Measurements from ENCODE around the gene SNX13.

SNX13 gene

GRCh38 chr7:17781491-17782215 is 158.6 kb downstream of the SNX13 start:
- DNase-seq (ENCODE audit: low read depth), result no peak

- DNase-seq (ENCODE audit: low read depth), result no peak
Measured at GRCh38 chr7:17779381-17779780, 160.9 kb downstream of the SNX13 start.

- DNase-seq (ENCODE audit: low read depth), result no peak
Measured at GRCh38 chr7:17774716-17775288, 165.5 kb downstream of the SNX13 start.

GRCh38 chr7:17774248-17774647 is 166.0 kb downstream of the SNX13 start:
- DNase-seq (ENCODE audit: low read depth), result no peak

GRCh38 chr7:17773289-17773626 is 167.0 kb downstream of the SNX13 start:
- DNase-seq (ENCODE audit: low read depth), result no peak

- DNase-seq (ENCODE audit: low read depth), result no peak
Measured at GRCh38 chr7:17772581-17773288, 167.6 kb downstream of the SNX13 start.

- no peak for DNase-seq (ENCODE audit: low read depth)
Measured at GRCh38 chr7:17771901-17772408, 168.3 kb downstream of the SNX13 start.

- DNase-seq (ENCODE audit: low read depth), result no peak
Measured at GRCh38 chr7:17770710-17771375, 169.5 kb downstream of the SNX13 start.

GRCh38 chr7:17769918-17770317 is 170.4 kb downstream of the SNX13 start:
- DNase-seq (ENCODE audit: low read depth), result peak; percentile 6

GRCh38 chr7:17758008-17758407 is 182.3 kb downstream of the SNX13 start:
- DNase-seq (ENCODE audit: low read depth), result no peak

GRCh38 chr7:17746020-17746530 is 194.2 kb downstream of the SNX13 start:
- DNase-seq (ENCODE audit: low read depth), result no peak

GRCh38 chr7:17745610-17746009 is 194.7 kb downstream of the SNX13 start:
- no peak for DNase-seq (ENCODE audit: low read depth)

- no peak for DNase-seq (ENCODE audit: low read depth)
Measured at GRCh38 chr7:17743316-17743715, 197.0 kb downstream of the SNX13 start.

GRCh38 chr7:17741426-17741825 is 198.9 kb downstream of the SNX13 start:
- DNase-seq (ENCODE audit: low read depth), result no peak
